ENCODE results near the gene DNMT1. TPM values are rescaled to one million over a fixed set of nuclear protein-coding genes. Genes with fewer than 3 reads are reported as not detected.
A peak's percentile ranks its signal among the peaks of the same experiment; 100 is the strongest.
"Not testable (repeated sequence)": the region's sequence is repeated elsewhere in the genome, so short reads cannot be mapped to it uniquely, and the experiment has no call there.

The DNMT1 gene
- total RNA-seq, result 56.1 and 60.2 TPM in 2 replicates

DNA sequence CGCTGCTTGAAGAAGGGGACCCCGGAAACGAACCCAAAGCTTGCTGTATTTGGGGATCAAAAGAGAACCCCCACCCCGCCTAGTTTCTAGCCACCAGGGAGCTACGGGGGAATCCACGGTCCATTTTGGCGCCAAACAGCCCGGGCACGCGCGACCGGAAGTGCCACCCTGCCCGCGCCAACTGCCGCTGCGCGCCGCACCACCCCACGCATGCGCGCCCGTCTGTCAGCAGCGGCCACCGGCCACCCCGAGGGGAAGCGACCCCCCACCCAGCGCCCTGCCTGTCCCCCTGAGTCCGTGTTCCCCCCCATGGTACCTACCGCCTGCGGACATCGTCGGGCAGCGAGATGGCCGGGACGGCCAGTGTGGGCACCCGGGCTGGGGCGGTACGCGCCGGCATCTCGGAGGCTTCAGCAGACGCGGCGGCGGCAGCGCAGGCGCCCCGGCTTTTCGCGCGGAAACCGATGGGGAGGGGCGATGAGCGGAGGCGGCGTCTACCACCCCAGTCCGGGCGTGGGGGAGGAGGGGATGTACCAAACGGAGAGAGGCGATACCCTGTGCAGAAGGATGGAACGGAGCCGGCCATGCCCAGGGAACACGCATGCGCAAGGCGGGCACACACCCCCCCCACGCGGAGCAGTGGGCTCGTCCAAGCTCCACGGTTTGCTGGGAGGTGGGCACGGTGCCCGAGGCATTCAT lies at the start of gene DNMT1:
Gene DNMT1, minus strand, starts transcription at position 454 of the 699 bp plus-strand sequence. Its CDS starts 54 bp downstream, at position 400.
- DNase-seq (ENCODE audit: low read depth), result peak; percentile 96
- TF ChIP-seq, protein P1, sequence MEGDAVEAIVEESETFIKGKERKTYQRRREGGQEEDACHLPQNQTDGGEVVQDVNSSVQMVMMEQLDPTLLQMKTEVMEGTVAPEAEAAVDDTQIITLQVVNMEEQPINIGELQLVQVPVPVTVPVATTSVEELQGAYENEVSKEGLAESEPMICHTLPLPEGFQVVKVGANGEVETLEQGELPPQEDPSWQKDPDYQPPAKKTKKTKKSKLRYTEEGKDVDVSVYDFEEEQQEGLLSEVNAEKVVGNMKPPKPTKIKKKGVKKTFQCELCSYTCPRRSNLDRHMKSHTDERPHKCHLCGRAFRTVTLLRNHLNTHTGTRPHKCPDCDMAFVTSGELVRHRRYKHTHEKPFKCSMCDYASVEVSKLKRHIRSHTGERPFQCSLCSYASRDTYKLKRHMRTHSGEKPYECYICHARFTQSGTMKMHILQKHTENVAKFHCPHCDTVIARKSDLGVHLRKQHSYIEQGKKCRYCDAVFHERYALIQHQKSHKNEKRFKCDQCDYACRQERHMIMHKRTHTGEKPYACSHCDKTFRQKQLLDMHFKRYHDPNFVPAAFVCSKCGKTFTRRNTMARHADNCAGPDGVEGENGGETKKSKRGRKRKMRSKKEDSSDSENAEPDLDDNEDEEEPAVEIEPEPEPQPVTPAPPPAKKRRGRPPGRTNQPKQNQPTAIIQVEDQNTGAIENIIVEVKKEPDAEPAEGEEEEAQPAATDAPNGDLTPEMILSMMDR (IDR thresholded peaks at IDR 0.05; ENCODE audit: insufficient read depth, low read depth, low read length), result no peak
- H3K4me3 ChIP-seq (ENCODE audit: low read depth, low read length), result peak within 1 kb of the TSS; percentile 85

DNA sequence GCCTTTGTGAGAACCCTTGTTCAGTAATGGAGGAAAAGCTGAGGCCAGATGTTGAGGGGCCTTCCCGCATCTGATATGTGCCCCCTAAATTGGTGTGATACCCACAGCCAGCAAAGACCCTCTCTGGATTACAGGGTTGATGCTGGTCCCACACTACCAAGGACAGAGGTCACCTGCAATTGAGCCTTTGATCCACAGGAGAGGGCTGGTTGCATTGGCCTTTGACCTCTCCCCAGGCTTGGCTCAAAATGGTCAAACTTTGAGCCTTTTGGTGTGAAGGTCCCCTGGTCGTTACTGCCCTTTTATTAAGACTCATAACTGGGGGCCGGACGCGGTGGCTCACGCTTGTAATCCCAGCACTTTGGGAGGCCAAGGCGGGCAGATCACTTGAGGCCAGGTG lies 48.9 kb upstream of the DNMT1 start:
- H3K4me3 ChIP-seq (ENCODE audit: low read depth, low read length), result no peak overlapping the region
- TF ChIP-seq, protein P1 (IDR thresholded peaks at IDR 0.05; ENCODE audit: insufficient read depth, low read depth, low read length), result no peak
- no peak for DNase-seq (ENCODE audit: low read depth)

DNA sequence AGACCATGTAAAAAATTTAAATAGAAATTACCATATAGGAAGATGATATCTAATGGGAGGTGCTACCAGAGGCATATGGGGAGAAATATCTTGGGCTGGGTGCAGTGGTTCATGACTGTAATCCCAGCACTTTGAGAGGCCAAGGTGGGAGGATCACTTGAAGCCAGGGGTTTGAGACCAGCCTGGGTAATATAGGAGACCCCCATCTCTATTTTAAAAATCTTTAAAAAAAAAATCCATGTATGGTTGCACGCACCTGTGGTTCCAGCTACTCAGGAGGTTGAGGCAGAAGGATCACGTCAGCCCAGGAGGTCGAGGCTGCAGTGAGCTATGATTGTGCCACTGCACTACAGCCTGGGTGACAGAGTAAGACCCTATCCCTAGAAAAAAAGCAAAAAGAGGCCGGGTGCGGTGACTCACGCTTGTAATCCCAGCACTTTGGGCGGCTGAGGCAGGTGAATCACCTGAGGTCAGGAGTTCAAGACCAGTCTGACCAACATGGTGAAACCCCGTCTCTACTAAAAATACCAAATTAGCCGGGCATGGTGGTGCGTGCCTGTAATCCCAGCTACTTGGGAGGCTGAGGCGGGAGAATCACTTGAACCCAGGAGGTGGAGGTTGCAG lies 47.2 kb upstream of the DNMT1 start:
- not testable (repeated sequence) for DNase-seq (ENCODE audit: low read depth); H3K4me3 ChIP-seq (ENCODE audit: low read depth, low read length)

DNA sequence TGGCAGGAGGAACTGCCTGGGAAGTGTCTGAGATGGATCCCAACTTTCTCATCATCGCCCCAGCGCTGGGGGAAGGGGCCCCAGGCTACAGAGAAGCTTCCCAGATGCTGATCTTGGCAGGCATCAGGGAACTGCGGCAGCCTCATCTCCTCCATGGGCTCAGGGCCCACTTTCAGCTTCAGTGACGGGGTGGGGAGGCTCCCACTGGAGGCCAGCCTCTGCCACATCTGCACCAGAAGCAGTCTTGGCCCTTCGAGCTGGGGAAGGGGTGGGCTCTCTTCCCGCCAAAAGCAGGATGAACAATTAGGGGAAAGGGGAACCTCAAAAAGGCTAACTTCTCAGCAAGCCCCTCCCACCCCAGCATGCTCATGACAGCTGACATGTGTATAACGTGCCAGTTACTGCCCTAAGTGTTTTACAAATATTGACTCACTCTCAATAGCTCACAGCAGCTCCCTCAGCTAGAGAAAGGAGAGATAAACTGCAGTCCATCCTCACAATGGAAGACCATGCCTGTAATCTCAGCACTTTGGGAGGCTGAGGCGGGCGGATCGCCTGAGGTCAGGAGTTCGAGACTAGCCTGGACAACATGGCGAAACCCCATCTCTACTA lies 43.5 kb upstream of the DNMT1 start:
- TF ChIP-seq, protein P1 (IDR thresholded peaks at IDR 0.05; ENCODE audit: insufficient read depth, low read depth, low read length), result no peak
- no peak overlapping the region for H3K4me3 ChIP-seq (ENCODE audit: low read depth, low read length)
- peak; percentile 82 for DNase-seq (ENCODE audit: low read depth)

DNA sequence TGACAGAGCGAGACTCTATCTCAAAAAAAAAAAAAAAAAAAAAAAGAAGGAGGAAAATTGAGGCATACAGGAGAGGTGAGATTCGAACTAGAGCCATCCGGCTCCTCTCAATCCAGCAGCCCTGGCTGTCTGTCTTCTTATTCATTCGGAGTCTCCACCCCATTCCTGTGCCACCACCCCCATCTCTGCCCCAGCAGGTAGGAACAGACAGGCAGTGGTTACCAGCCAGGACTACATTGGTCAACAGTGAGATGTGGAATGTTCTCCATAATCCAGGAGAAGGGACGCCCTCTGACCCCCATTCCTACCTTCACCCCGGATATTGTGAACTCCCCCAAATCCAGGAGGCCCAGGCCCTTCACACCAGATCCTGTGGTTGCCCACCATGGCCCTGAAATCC lies 42.9 kb upstream of the DNMT1 start:
- H3K4me3 ChIP-seq (ENCODE audit: low read depth, low read length), result no peak overlapping the region
- TF ChIP-seq, protein P1 (IDR thresholded peaks at IDR 0.05; ENCODE audit: insufficient read depth, low read depth, low read length), result no peak
- DNase-seq (ENCODE audit: low read depth), result no peak

- not testable (repeated sequence) for DNase-seq (ENCODE audit: low read depth); H3K4me3 ChIP-seq (ENCODE audit: low read depth, low read length)
Observed at GRCh38 chr19:10235409-10235808, 40.7 kb upstream of the DNMT1 start.

DNA sequence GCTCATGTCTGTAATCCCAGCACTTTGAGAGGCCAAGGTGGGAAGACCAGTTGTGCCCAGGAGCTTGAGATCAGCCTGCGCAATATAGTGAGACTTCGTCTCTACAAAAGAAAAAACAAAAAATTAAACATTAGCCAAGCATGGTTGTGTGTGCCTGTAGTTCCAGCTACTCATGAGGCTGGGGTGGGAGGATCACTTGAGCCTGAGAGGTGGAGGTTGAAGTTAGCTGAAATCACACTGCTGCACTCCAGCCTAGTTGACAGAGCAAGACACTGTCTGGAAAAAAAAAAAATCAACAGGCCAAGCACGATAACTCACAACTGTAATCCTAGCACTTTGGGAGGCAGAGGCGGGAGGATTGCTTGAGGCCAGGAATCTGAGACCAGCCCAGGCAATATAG lies 40.2 kb upstream of the DNMT1 start:
- TF ChIP-seq, protein P1 (IDR thresholded peaks at IDR 0.05; ENCODE audit: insufficient read depth, low read depth, low read length), result no peak
- no peak overlapping the region for H3K4me3 ChIP-seq (ENCODE audit: low read depth, low read length)
- DNase-seq (ENCODE audit: low read depth), result no peak
